GM18907 (cell line): ENCODE results near the gene CELSR1.
"Not testable (repeated sequence)": the region's sequence is repeated elsewhere in the genome, so short reads cannot be mapped to it uniquely, and the experiment has no call there.

Experiments
- ATAC-seq: cut with Tn5 transposase; IDR thresholded peaks from one replicate; pipeline ENCODE4 v1.9.1; 2021; ENCODE audit warnings: mild to moderate bottlenecking, moderate library complexity; ENCODE audit not compliant: unreplicated experiment

CELSR1 gene

DNA sequence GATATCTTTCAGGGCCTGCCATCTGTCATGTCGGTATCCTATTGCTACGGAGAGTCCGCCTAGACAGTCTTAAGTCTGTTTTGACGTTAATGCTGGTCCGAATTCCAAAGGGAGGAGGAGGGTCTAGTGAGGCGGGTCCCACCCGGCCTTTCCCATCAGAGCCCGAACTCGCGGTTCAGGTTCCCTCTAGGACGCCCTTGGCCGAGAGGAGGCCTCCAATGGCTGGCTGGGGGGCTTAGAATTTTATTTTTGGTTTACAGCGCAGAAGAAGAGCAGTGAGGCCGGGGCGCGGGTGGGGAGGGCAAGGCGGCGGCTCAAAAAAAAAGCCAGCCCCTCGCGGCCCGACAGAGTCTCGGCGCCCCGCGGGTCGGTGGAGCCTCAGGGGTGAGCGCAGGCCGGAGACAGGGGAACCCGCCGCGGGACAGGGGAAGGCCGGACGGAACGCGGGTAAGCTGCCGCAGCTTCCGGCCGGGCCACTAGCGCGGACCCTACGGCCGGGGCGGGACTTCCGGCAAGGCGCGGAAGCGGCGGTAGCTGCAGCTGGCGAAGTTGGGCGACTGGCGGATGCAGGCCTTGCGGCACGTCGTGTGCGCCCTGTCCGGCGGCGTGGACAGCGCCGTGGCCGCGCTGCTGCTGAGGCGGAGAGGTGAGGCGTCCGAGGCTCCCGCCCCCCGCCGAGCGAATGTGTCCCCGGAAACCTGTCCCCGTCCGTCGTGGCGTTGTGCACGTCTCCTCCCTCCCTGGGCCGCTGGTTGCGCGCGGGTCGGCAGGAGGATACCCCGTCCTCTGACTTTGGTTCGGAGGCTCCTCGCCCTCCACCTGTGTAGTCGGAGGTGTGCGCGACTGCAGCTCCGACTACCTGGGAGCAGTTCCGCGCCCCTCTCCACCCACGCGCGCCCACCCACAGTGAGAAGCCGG lies 202.0 kb downstream of the CELSR1 start, which contains the start of gene TRMU:
TSS of gene TRMU (plus strand) at position 514 of the 918 bp plus-strand sequence. CDS start at position 565, 51 bp downstream.
- ATAC-seq, result peak; percentile 79

DNA sequence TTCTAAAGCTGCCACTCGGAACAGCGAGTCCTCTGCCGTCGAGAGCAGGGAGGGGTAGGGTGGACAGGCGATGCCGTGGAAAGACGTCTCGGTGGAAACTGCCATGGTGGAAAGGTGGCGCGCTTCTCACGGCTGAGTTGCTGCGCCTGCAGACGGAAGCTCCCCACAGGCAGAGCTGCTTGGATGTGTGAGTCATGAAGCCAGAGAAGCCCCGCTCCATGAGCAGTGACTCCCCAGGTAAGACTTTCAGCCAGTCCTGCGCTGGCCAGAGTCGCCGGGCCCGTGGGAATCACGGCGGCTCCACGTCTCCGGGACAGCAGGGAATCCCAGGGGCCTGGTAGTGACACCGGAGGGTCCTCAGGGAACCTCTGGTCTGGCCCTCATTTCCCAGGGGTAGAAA lies 205.9 kb downstream of the CELSR1 start:
- no peak for ATAC-seq

DNA sequence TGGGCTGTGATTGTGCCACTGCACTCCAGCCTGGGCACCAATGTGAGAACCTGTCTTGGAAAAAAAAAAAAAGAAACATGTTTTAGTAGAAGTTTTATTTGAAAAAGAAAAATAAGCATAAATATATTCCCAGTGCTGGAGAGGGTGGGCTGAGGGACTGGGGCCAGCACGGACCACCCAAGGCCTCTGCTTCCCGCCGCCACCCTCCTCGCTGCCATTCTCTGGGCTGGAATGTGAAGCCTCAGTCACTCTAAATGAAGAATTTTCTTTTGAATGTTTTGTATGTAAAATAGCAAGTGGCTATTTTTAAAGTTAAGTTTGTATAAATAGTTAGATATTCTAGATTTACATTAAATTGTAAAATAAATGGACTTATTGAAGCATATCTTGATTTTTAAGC lies 207.0 kb downstream of the CELSR1 start:
- no peak for ATAC-seq

DNA sequence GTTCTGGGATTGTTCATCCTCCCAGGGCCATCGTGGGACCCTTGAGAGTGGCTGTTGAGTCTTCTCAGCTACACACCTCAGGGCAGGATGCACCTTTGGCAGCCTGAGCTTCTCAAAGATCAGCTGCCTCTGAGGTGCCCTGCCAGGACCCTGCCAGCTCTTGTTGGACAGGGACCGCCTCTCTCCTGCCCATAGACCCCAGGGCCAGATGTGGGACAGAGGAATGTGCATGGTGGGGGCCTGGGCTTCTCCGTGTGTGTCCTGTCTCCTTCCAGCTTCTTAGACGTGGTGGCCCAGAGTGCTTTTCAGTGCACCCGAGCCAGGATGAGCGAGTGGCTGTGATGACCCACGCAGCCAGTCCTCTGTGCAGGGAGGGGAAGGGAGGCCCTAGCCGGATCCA lies 207.8 kb downstream of the CELSR1 start:
- ATAC-seq, result no peak

DNA sequence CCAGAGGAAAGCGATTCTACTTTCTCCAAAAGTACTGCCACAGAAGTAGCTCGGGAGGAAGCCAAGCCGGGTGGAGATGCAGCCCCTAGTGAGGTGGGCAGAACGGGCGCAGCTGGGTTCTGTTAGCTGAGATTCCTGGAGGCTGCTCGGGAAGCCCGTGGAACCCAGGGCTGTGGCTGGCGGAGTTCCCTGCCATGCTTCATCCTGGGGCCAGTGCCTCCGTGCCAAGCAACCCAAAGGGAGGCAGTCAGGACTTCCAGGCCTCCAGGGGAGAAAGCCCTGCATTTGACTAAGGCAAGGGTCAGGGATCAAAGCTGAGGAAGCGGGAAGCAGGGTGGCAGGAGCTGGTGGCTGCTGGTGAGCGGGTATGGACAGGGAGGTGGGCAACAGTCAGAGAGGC lies 208.6 kb downstream of the CELSR1 start:
- ATAC-seq, result no peak

DNA sequence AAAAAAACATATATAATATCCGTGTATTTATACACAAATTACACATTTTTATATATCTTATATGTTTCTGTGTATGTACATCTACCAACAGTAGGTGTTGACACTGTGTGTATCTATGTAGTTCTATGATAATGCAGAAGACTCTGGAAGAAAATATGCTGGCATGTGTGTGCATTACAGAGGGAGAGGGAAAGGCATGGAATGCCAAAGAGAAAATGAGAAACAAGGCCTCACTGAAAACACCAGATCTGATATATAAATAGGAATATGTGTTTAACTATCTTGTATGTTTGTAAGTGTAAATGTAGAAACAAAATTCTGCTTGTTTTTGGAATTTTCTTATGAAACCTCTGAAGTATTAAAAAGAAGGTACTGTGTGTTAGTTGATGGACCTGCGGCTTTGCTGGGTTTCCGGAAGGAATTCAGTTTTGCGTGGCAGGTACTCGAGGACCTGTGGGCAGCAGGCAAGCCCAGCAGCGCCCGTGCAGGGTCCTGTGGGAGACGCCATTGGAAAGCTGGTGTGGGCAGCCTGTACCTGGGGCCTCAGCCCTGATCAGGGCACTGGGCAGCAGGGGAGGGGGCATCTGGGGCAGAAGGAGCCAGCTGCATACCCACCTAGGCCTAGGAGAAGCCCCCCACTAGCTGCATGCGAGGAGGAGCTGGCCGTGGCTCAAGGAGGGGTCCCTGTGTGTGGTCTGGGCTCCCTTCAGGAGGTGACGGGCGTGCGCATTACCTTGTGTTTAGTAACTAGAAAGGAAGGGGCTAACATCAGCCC lies 209.5 kb downstream of the CELSR1 start:
- no peak for ATAC-seq

DNA sequence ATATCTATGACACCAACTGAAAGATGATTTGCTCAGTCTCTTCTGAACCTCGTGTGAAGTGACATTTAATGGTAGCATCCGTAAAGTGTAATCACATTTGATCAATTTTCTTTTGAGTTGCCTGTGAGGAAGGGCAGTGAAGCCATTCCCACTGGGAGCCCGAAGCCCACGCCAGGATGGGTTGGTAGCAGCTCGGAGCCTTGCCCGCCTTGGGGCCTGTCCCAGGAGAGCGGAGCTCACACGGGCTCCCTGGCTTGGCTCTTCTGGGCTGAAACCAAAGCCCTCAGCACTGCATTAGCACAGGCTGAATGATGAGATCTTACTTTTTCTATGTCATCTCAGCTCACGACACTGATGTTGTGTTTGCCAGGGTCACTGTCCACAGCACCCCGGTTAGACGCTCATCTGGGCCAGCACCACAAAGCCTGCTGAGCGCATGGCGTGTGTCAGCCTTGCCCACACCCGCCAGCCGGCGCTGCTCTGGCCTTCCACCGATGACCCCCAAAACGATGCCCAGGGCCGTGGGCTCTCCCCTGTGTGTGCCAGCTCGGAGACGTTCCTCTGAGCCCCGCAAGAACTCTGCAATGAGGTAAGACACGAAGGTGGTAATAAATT lies 211.2 kb downstream of the CELSR1 start:
- ATAC-seq, result no peak

DNA sequence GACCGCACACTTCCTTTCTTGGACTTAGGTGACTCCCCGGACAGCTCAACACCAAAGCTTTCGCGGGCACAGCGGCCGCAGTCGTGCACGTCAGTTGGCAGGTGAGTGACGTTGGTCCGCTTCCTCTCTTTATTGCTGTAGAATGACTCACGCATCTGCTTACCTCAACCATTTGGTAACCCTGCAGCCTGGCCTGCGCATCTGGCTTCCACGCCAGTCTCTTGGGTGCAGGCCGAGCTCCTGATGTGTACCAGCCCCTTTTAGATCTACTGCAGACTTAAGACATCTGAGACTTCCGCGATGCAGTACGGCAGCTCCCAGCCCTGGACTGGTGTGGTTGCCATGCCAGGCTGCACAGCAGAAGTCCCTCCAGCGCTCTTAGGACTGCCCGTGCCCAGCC lies 214.3 kb downstream of the CELSR1 start:
- no peak for ATAC-seq

DNA sequence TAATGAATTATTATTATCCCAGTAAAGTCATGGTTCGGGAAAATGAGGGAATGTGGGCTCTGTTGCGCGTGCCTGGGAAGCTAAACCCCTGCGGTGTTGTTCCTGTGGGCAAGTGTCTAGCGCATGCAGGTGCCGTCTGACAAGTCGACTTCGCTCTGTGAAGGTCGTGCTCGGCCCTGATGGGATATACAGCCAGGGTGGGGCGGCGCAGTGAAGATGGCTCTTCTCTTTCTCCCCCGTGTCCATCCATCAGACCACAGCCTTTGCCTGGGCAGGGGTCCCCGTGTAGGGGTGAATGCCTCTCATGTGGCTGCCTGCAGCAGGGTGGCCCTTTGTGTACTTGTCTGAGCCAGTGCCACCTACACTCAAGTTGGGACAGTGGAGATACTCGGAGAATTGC lies 214.7 kb downstream of the CELSR1 start:
- no peak for ATAC-seq

DNA sequence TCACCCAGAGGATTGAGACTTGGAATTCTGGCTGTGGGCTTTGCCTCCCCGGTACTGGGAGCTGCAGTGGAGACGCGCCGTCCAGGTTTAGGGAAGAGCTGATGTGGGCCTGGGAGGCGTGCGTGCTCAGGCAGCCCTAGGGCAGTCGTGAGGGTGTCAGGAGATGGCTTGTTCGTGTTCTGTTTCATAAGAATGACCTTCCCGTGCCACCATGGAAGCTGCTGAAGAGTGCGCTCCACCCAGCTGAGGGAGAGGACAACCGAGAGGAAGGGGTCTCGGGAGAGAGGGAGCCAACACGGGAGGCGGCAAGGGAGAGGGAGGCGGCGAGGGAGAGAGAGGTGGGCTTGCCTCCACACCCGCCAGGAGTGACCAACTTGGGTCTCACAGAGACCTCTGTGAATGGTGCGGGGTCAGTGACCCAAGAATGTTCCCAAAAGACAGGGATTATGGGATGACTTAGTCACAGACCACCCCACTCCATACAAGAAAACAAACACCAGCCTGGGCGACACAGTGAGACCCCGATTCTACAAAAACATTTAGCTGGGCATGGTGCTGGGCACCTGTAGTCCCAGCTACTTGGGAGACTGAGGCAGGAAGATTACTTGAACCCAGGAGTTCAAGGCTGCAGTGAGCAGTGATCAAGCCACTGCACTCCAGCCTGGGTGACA lies 216.6 kb downstream of the CELSR1 start:
- no peak for ATAC-seq

DNA sequence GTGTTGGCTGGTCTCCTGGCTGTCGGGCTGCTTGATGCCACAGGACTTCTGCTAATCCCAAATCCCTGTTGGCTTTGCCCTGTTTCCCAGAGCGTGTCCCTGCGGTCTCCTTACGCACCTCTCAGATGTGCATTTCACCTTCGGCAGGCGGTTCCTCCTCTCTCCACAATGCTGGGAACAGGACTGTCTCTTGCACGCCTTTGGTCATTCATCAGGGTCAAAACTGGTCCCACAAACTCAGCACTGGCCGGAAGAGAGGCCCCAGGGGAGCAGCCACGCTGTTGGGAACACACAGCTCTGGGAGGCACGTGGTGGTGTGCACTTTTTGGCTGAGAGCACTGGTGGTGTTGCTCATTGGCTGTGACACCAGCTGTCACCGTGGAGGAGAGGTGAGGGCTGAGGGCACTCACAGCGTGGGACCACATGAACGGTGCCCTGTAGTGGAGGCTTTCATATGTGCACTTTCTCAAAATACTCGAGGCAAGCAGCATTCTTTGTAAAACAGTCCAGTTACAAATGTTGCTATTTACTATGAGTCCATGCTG lies 217.2 kb downstream of the CELSR1 start:
- ATAC-seq, result no peak

DNA sequence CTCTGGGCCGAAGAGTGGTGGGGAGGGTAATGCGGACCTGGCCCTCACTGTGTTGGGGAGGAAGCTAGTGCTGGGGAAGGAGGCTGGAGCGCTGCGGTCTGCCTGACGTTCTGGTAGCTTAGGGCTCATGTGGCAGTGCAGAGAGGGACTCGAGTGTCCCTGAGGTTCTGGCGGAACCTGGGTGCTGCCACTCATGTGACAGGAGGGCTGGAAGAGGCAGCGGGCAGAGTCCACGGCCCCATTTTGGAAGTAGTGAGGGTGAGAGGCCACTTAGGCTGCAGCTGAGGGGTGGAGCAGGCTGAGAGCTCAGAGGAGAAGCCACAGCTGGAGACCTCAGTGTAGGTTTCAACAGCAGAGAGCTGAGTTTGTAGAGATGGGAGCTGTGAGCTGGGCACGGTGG lies 218.1 kb downstream of the CELSR1 start:
- ATAC-seq, result no peak

DNA sequence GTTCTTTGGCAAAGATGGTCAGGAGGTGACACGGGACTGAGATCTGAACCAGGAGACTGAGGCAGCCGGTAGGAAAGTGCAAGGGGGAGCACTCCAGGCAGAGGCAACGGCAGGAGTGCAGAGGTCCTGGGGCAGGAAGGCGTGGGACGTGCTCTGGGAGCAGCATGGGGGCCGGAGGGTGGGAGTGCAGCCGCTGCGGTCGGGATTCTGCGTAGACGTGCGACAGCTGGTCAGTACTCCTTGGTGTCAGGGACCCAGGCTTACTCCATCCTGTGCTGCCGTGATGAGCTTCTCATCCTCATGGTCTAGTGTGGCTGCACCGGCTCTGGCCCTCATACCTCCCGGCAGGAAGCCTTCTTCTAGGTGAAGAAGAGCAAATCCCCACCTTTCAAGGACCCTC lies 218.8 kb downstream of the CELSR1 start:
- ATAC-seq, result no peak

DNA sequence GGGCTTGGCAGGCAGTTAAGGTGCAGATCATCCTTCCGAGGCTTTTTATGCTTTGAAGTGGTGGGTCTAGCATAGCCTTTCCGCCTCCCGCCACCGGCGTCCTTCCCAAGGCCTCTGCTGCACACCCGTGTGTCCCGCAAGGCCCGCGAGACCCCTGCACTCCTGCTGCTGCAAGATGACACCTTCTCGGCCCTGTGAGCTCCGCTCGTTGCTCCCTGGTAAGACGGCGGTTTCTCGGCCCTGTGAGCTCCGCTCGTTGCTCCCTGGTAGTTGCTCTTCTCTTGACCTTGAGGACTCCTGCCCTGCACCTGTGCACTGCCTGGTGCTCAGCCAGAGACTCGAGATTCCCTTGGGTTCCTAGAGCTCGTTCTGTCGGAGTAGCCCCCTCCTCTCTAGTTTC lies 219.8 kb downstream of the CELSR1 start:
- ATAC-seq, result no peak

DNA sequence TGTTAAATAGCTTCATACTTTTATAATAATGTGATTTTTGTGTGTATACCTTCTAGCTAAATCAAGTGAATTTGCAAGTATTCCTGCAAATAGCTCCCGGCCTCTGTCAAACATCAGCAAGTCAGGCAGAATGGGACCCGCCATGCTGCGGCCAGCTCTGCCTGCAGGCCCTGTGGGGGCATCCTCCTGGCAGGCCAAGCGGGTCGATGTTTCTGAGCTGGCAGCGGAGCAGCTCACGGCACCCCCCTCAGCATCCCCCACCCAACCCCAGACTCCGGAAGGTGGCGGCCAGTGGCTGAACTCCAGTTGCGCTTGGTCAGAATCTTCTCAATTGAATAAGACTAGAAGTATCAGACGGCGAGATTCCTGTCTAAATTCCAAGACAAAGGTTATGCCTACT lies 221.4 kb downstream of the CELSR1 start:
- ATAC-seq, result no peak

DNA sequence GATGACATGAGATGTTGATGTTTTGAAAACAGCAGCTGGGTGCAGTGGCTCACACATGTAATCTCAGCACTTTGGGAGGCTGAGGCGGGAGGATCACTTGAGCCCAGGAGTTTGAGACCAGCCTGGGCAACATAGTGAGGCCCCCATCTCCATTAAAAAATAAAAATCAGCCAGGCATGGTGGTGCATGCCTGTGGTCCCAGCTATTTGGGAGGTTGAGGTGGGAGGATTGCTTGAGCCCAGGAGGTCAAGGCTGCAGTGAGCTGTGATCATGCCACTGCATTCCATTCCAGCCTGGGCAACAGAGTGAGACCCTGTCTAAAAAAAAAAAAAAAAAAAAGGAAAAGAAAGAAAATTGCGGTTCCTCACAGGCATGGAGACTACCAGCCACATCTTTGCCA lies 224.6 kb downstream of the CELSR1 start:
- not testable (repeated sequence) for ATAC-seq

DNA sequence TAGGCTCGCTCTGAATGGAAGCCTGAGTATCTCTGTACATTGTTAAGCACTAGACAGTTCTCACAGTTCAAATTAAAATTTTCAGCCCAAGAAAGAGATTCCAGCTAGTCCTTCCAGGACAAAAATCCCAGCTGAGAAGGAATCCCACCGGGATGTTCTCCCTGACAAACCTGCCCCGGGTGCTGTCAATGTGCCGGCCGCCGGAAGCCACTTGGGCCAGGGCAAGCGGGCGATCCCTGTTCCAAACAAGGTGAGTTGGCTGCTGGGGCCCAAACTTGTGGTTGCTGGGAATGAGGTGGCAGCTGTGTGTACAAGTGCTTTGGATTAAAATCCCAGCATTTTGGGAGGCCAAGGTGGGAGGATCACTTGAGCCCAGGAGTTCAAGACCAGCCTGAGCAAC lies 225.4 kb downstream of the CELSR1 start:
- no peak for ATAC-seq
